GM18502 (cell line): ENCODE measurements around the gene PATJ.
"Not testable (repeated sequence)": the region's sequence is repeated elsewhere in the genome, so short reads cannot be mapped to it uniquely, and the experiment has no call there.

Experiments used
- ATAC-seq: cut with Tn5 transposase; IDR thresholded peaks from one replicate; pipeline ENCODE4 v1.9.1; 2021; ENCODE audit warnings: mild to moderate bottlenecking; ENCODE audit not compliant: unreplicated experiment, poor library complexity

PATJ gene

DNA sequence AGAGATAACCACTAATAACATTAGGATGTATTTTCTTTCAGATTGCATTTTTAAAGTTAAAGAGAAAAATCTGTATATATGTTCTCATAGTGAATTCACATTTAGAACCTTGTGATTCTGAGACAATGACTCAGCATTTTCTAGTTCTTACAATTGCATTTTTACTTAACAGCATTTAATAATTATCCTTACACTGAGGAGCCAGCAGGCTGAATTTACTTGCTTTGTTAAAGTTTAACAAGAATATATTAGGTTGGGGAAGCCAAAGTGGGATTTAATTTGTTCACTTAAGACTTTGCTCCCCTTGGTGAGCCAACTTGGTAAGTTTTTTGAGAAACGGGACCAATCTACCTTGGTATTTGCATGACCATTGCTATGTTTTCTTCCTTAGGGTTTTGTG lies 4.5 kb downstream of the PATJ start:
- no peak for ATAC-seq

DNA sequence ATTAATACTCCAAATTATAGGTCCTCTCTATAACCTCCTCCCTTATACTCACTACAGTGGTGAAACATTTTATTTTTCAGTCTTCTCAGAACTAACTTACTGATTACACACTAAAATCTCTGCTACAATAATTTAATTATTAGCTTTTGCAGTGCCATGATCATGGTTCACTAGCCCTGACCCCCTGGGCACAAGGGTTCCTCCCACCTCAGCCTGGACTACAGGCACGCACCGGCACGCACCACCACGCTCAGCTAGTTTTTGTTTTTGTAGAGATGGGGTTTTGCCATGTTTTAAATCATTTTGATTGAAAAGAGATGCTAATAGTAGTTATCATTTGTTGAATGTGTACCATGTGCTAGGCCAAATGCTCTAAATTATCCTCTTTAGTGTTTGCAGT lies 6.3 kb downstream of the PATJ start:
- no peak for ATAC-seq

DNA sequence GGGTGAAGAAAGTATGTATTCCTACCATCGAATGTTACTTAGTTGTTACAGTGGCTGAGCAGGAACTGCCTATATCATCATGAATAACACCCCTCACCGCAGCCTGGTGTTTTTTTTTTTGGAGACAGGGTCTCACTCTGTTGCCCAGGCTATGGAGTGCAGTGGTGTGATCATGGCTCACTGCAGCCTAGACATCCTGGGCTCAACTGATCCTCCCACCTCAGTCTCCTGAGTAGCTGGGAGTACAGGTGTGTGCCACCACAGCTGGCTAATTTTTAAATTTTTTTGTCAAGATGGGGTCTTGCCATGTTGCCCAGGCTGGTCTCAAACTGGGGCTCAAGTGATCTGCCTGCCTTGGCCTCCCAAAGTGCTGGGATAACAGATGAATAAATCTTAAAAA lies 7.3 kb downstream of the PATJ start:
- ATAC-seq = no peak

DNA sequence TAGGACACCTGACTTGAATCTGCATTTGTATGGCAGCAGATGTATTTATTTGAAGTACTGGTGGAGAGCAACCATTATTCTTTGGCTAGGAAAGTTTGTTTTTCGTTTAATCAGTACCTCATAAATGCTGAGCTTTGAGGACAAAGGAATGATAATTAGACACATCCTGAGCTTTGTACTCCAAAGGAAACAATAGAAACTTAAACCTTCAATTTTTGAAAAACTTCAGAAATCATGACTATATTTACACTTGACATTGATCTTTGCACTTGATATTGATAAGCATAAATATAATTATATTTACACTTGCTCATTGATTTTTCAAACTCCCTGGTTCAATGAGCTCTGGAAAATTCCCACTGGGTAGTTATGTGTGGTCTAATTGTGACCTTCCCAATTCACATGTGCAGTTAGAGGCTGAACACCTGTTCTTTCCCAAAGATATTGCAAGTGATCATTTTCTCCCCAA lies 10.7 kb downstream of the PATJ start:
- no peak for ATAC-seq

DNA sequence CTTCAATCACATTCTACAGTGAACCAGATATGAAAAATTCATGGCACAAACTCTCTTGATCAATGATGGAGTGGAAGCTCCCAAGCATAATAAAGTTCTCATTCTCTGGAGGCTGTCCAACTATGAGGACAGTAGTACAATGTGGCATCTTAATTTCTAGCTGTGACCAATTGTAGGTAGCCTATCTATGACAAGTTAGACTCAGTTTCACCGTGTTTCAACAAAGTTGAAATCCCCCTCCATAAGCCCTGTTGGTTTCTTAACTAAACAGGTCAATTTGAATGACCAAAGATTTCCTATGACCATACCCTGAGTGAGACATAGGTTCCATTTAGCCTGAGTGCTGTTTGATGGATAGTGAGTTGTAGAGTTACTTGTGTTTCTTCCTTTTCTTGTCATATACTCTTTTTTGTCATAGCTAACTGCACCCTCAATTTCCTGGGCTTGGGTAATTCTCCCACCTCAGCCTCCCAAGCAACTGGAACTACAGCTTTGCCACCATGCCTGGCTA lies 11.8 kb downstream of the PATJ start:
- no peak for ATAC-seq

DNA sequence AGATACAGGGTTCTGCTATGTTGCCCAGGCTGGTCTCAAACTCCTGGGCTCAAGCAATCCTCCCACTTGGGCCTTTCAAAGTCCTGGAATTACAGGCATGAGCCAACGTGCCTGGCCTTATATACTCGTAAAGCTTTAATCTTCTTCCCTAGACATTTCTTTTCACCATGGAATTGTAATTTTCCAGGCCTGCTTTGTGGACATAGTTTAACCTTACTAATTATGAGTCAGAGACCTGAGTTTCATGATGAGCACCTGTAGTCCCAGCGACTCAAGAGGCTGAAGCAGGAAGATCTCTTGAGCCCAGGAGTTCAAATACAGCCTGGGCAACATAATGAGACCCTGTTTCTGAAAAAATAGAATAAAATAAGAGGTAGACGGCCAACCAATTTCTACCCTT lies 12.3 kb downstream of the PATJ start:
- ATAC-seq = no peak

DNA sequence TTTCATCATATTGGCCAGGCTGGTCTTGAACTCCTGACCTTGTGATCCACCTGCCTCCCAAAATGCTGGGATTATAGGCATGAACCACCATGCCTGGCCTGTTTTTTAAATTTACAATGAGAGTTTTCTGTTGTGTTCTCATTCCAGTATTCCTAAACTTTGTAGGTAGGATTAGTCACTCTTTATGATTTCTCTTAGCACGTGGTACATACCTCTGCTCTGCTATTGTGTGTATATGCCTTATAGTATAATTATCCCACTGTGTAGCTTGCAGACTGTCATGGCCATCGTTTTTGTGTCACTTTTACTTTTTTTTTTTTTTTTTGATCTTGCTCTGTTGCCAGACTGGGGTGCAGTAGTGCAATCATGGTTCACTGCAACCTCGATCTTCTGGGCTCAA lies 14.5 kb downstream of the PATJ start:
- no peak for ATAC-seq

DNA sequence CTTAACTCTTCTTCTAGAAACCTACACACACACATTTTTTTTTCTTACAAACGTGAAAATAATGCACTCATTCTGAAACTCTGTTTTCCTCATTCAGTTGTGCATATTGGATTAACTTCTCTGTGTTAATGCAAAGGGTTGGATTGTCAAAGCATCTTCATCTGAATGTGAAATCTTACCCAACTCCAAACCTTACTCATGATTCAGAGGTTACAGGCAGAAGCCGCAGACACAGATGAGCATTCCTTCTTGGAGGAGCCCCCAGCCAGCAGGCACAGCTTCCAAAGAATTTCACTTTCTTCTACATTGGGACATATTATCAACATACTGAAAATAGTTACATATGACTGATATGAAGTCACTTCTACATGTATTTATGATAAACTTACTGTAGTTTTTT lies 15.7 kb downstream of the PATJ start:
- no peak for ATAC-seq

DNA sequence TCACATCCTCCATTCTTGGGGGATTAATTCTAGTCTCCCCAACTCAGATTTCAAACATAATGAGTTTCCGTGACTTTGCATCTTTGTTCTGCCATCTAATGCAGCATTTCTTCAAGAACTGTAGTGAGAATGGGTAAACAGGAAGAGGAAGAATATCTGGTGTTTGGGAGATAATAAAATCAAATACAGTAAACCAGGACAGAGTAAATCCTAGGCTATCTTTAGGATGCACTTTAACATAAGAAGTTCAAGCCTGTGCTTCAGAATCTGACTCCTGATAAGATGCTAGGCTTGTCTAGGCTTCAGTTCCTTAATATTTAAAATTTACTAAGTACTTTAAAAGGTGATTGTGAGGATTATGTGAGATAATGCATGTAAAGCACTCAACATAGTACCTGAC lies 27.9 kb downstream of the PATJ start:
- no peak for ATAC-seq

DNA sequence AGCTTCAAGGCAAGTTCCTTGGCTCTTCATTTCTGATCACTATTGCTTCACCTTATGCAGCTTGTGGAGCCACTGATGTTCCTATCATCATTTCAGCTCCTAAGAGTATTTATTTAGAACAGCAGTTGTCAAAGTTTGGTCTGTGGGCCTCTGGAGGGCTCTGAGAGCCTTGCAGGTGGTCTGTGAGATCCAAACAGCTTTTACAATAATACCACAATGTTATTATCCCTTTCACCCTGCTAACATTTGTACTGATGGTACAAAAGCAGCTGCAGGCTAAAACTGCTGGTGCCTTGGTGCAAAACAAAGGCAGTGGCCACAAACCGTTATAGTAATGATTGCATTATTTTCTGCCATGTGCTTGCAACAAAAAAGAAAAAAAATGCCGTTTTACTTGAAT lies 33.8 kb downstream of the PATJ start:
- no peak for ATAC-seq

DNA sequence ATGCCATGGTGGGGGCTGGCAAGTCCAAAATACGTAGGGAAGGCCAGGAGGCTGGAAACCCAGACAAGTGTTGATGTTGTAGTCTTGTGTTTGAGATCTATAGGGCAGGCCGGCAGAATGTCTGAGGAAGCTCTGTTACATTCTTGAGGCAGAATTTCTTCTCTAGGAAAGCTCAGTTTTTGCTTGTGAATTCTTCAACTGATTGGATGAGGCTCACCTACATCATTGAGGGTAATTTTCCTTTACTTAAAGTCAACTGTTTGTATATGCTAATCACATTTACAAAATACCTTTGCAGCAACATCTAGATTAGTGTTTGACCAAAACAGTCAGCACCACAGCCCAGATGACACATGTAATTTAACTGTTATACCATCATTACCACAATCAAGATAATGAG lies 37.0 kb downstream of the PATJ start:
- ATAC-seq = no peak

DNA sequence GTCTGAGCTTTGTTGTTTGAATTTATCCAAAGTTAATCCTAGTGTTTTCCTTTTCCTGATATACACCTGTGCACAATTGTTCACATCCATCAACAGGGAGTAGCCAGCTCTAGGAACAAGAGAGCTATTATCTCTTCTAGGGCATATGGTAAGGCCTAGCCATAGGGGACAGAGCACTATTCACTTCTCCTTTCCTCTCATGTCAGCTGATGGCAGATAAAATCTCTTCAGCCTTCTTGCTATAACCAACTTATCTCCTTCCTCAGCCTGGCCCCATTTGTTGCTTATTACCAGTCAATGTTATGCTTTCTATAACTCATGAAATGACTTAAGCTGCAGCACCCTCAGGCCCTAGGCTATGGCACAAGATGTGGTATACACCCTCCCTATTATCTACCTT lies 38.9 kb downstream of the PATJ start:
- ATAC-seq = no peak

DNA sequence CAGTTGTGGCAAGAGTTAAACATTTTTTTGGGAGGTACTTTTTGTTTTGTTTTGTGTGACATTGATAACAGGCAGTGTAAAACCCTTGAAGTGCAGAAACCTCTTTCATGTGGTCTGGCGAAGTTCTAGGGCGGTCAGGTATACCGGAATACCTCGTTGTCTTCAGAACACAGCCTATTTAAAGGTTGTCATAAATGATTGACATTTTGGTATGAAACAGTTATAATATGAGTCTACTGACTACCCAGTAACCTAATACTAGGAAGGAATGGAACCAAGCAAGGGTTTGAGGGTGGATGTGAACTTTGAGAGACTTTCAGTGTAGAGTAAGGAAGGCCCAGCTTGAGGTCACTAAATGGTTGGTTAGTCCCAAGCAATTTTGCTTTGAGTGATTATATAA lies 40.5 kb downstream of the PATJ start:
- no peak for ATAC-seq

DNA sequence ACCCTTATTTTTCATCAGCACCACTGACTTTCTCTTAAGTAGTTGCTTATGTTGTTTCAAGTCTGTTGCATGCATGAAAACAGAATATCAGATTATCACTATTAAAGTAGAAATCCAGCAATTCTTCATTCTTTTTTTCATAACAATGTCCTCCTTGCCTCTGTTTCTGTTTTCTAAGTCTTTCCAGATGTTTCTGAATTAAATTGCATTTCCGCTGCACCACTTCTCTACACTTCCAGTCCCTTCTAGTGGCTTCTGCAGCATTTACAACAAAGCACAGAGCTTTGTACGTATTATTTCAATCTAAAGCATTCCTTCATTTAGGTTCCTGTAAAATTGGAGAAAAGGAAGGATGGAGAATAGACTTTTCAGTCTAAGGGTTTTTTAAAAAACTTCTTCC lies 42.4 kb downstream of the PATJ start:
- ATAC-seq = no peak

DNA sequence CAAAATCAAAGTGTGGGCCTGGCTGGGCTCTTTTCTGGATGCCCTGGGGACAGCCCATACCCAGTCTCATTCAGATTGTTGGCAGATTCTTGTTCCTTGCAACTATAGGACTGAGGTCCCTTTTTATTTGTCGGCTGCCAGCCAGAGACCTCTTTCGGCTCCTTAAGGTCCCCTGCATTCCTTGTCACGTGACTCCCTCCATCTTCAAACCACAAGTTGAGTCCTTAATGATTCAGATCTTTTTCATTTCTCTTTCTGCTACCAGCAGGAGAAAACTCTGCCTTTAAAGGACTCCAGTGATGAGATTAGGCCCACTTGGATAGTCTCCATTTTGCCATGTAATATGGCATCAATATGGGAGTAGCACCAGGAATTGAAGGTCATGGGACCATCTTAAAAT lies 48.6 kb downstream of the PATJ start:
- no peak for ATAC-seq

DNA sequence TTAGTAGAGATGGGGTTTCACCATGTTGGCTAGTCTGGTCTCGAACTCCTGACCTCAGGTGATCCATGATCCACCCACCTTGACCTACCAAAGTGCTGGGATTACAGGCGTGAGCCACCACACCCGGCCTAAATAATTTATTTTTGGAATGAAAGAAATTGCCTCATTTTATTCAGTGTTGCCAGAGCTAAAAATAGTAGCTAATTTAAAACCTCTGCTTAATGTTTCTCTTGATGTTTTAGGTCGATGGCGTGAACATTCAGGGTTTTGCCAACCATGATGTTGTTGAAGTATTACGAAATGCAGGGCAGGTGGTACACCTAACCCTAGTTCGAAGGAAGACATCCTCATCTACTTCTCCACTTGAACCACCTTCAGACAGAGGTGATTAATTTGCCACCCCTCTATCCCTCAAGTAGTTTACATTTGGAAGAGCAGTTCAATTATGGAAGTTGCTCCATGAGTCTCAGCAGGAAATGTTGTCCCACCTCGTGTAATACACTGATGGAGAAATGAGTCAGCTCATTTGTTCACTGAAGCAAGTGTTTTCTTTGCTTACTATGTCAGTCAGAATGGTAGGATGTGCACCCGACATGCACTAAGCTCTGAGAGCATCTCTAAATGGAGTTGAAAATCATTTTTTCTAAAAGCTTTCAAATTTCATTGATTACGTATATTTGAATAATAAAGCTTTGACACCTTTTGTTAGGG lies 54.9 kb downstream of the PATJ start:
- ATAC-seq = no peak

DNA sequence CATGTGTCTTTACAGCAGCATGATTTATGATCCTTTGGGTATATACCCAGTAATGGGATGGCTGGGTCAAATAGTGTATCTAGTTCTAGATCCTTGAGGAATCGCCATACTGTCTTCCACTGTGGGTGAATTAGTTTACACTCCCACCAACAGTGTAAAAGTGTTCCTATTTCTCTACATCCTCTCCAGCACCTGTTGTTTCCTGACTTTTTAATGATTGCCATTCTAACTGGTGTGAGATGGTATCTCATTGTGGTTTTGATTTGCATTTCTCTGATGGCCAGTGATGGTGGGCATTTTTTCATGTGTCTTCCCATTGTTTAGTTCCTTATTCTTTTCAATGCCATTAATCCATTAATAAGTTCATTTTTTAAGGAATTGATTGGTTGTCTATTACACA lies 58.8 kb downstream of the PATJ start:
- not testable (repeated sequence) for ATAC-seq

DNA sequence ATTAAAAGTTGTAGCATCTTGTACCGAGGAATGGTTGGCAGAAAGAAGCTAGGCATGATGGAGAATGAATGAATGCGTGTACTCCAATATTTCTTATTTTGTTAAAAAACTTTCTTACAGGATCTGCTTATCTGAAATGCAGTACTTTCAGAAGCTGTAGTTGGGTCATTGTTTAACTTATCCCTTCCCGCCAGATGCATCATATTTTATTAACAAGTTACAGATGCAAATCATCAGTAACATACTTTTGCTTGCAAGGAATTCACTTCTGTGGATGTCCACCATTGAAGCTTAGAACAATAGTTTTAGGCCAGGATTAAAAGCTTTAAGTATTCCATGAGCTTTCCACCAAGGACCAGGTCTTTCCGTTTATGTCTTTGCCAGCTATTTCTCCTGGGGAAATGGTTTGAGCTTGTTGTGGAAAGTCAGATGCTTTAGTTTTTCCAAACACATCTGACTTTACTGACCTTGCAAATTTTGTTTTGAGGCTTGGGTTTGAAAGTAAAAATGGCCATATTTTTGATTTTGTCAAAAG lies 65.4 kb downstream of the PATJ start:
- ATAC-seq = no peak

DNA sequence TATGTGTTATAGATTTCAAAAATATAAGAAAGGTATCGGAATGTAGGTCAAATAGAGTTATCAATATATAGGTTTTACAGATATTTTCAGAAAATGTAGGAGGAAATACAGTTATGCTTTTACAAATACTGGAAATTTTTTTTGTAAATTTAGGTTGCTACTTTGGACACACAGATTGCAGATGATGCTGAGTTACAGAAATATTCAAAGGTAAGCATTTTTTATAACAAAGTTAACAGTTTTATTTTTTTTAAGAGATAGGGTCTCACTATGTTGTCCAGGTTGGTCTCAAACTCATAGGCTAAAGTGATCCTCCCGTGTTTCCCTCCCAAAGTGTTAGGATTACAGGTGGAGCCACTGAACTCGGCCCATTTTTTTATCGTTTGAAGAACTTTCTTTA lies 66.0 kb downstream of the PATJ start:
- ATAC-seq = no peak

DNA sequence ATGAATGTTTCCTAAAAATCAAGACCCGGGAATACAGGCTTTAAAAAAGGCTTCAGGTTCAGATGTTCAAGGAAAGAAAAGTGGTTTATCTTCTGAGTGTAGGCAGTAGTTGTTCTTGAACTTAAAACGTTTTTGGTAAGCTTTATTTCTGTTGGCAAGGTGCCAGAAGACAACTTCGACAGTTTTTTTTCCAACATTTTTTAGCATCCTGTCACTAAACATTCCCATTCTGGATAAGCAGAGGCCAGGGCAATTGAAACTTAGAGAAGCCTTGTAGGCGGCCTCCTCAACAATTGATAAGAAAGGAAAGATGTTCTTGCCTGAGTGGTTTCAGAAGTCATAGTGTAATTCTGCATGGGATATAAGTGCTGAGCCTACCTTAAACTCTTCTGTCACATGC lies 66.7 kb downstream of the PATJ start:
- ATAC-seq = no peak

DNA sequence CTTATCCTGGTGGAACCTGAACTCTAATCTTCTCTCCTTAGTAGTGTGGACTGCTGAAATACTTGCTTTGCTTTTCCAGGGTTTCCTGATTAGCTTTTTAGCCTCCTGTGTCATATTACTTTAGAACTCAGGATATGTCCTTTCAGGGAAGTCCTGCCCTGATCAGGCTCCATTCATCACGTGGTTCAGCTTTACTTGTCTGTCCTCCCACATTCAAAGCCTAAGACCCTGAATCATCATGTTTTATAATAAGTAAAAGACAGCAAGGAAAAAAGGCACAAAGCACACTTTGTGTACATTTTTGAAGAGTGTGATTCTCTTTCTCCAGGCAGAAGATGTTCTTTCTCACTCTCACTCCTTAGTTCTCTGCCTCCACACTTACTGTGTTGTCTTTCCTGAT lies 70.6 kb downstream of the PATJ start:
- no peak for ATAC-seq

DNA sequence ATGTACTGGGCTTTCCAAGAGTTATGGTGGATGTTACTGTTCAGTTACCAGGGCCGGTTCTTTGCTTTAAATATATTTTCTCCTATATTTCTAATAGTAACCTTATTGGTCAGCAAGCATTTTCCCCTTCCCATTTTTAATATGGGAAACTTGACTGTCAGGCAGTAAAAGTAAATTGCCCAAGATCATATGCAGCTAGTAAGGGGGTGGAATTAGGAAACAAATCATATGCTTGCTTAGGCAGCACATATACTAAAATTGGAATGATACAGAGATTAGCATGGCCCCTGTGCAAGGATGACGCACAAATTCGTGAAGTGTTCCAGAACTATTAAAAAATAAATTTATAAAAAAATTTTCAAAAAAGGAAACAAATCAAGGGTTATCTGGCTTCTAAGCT lies 73.9 kb downstream of the PATJ start:
- no peak for ATAC-seq
